SK-N-SH (cell line): ENCODE measurements around the gene CD164L2. TPM values are rescaled to one million over a fixed set of nuclear protein-coding genes. Genes with fewer than 3 reads are reported as not detected.

Source experiments
- CTCF ChIA-PET: fragments of 300-600, 350-600 bp; formaldehyde crosslinking; extraction: SDS; loops from one replicate; lab custom pipeline; 2021; lab: Yijun Ruan, JAX
- POLR2A ChIA-PET: fragments of 350-600 bp; sonication (Branson Sonifier 250); formaldehyde crosslinking; extraction: SDS; loops from one replicate; lab custom pipeline; 2020; ENCODE audit warnings: antibody characterized with exemption, inconsistent platforms; lab: Yijun Ruan, JAX
- DNase-seq: peaks from one replicate; pipeline ENCODE4 v3.0.0; 2012
- H2AFZ ChIP-seq: fragments of 200-600 bp; sonication (generic); 2 replicates; pipeline ENCODE4 v1.8.1; 2016; ENCODE audit warnings: antibody characterized with exemption, mild to moderate bottlenecking, low read depth
- H3F3A ChIP-seq: fragments of 200-600 bp; sonication (generic); replicated peaks from 2 replicates; pipeline ENCODE3; 2016; ENCODE audit warnings: antibody characterized with exemption, mild to moderate bottlenecking; ENCODE audit not compliant: insufficient read depth
- H3K27ac ChIP-seq, 2 experiments: fragments of 200-500 bp in 1 of 2; fragments of 200-600 bp in 1 of 2; sonication (Bioruptor generic) in 1 of 2; sonication (generic), shearing (Covaris generic) in 1 of 2; 2 replicates each; pipeline versions ENCODE4 v1.5.1 to v1.6.1; 2014 to 2016; ENCODE audit warnings: low read depth in 2 of 2, inconsistent platforms in 1 of 2, low read length in 1 of 2, mild to moderate bottlenecking in 1 of 2, mixed read lengths in 1 of 2
- H3K27me3 ChIP-seq: fragments of 200-600 bp; sonication (generic), shearing (Covaris generic); 2 replicates; pipeline ENCODE4 v1.6.1; 2016; ENCODE audit warnings: mixed run types; ENCODE audit not compliant: insufficient read depth
- H3K36me3 ChIP-seq, 2 experiments: fragments of 200-500 bp in 1 of 2; fragments of 200-600 bp in 1 of 2; sonication (Bioruptor generic) in 1 of 2; sonication (generic) in 1 of 2; replicated peaks in 1 of 2; 2 replicates each; pipeline versions ENCODE3 to v1.5.1; 2014 to 2016; ENCODE audit warnings: low read length in 1 of 2, mild to moderate bottlenecking in 1 of 2; ENCODE audit not compliant: insufficient read depth in 2 of 2, control insufficient read depth in 1 of 2
- H3K4me1 ChIP-seq, 2 experiments: fragments of 200-500 bp in 1 of 2; fragments of 200-600 bp in 1 of 2; sonication (Bioruptor generic) in 1 of 2; sonication (generic), shearing (Covaris generic) in 1 of 2; 2 replicates each; pipeline versions ENCODE4 v1.5.1 to v1.6.1; 2014 to 2016; ENCODE audit warnings: low read depth in 1 of 2, low read length in 1 of 2, mixed run types in 1 of 2; ENCODE audit not compliant: insufficient read depth in 2 of 2, control insufficient read depth in 1 of 2
- H3K4me2 ChIP-seq: fragments of 200-600 bp; sonication (generic), shearing (Covaris generic); 2 replicates; pipeline ENCODE4 v1.6.1; 2017; ENCODE audit warnings: mixed run types
- H3K4me3 ChIP-seq, 2 experiments: fragments of 200-500 bp in 1 of 2; fragments of 200-600 bp in 1 of 2; sonication (Bioruptor generic) in 1 of 2; sonication (generic), shearing (Covaris generic) in 1 of 2; 2 replicates each; pipeline versions ENCODE4 v1.5.1 to v1.8.1; 2014 to 2016; ENCODE audit warnings: low read depth in 2 of 2, inconsistent platforms in 1 of 2, low read length in 1 of 2, mild to moderate bottlenecking in 1 of 2, mixed read lengths in 1 of 2, moderate library complexity in 1 of 2
- H3K79me2 ChIP-seq: fragments of 200-600 bp; sonication (generic); 2 replicates; pipeline ENCODE4 v1.8.1; 2017; ENCODE audit warnings: mild to moderate bottlenecking; ENCODE audit not compliant: insufficient read depth
- H3K9ac ChIP-seq: fragments of 200-600 bp; sonication (generic); 2 replicates; pipeline ENCODE4 v1.6.1; 2017; ENCODE audit warnings: mixed run types
- H3K9me2 ChIP-seq: fragments of 200-600 bp; sonication (generic); 2 replicates; pipeline ENCODE4 v1.6.1; 2017; ENCODE audit warnings: mixed run types
- H3K9me3 ChIP-seq: fragments of 200-600 bp; sonication (generic); 2 replicates; pipeline ENCODE4 v1.6.1; 2017; ENCODE audit warnings: mixed run types, mild to moderate bottlenecking, moderate library complexity
- H4K20me1 ChIP-seq: fragments of 200-600 bp; sonication (generic); 2 replicates; pipeline ENCODE4 v1.6.1; 2017; ENCODE audit warnings: mild to moderate bottlenecking, mixed run types; ENCODE audit not compliant: insufficient read depth
- EZH2phosphoT487 ChIP-seq: fragments of 200-600 bp; sonication (generic); IDR thresholded peaks from 2 replicates; pipeline ENCODE4 v1.6.1; 2017; ENCODE audit warnings: low read depth, mixed run types, mild to moderate bottlenecking, antibody characterized with exemption, moderate library complexity, borderline replicate concordance
- FOSL2 ChIP-seq: IDR thresholded peaks from 2 replicates; pipeline ENCODE4 v1.4.0; 2012; ENCODE audit warnings: low read depth, mild to moderate bottlenecking, moderate library complexity, borderline replicate concordance
- FOXJ3 ChIP-seq: sonication (generic); formaldehyde crosslinking; IDR thresholded peaks from 2 replicates; pipeline ENCODE4 v1.5.1; 2020; ENCODE audit warnings: mild to moderate bottlenecking, missing genetic modification reagents
- JUND ChIP-seq: IDR thresholded peaks from 2 replicates; pipeline ENCODE4 v1.4.0; 2012
- MAX ChIP-seq: IDR thresholded peaks from 2 replicates; pipeline ENCODE4 v1.4.0; 2012; ENCODE audit warnings: low read depth
- MEF2A ChIP-seq: IDR thresholded peaks from 2 replicates; pipeline ENCODE4 v1.4.0; 2012; ENCODE audit warnings: low read depth, borderline replicate concordance
- MXI1 ChIP-seq: IDR thresholded peaks from 2 replicates; pipeline ENCODE4 v1.6.1; 2012; ENCODE audit warnings: mild to moderate bottlenecking, low read depth, low read length, improper control_type of control experiment
- NFIC ChIP-seq: IDR thresholded peaks from 2 replicates; pipeline ENCODE4 v1.4.0; 2012; ENCODE audit warnings: borderline replicate concordance
- NRF1 ChIP-seq: IDR thresholded peaks from 2 replicates; pipeline ENCODE4 v1.6.1; 2012; ENCODE audit warnings: low read depth, mild to moderate bottlenecking, low read length
- PBX3 ChIP-seq: IDR thresholded peaks from 2 replicates; pipeline ENCODE4; 2012
- POLR2AphosphoS5 ChIP-seq: IDR thresholded peaks from 2 replicates; pipeline ENCODE4 v1.6.1; 2012; ENCODE audit warnings: low read depth, low read length
- RAD21 ChIP-seq: IDR thresholded peaks from 2 replicates; pipeline ENCODE4 v1.6.1; 2012; ENCODE audit warnings: mild to moderate bottlenecking, low read length
- RFX5 ChIP-seq: IDR thresholded peaks from 2 replicates; pipeline ENCODE4 v1.6.1; 2012; ENCODE audit warnings: mild to moderate bottlenecking, improper control_type of control experiment, low read length
- RXRA ChIP-seq: IDR thresholded peaks from 2 replicates; pipeline ENCODE4 v1.4.0; 2012; ENCODE audit warnings: low read depth, mild to moderate bottlenecking, borderline replicate concordance
- TCF12 ChIP-seq: IDR thresholded peaks from 2 replicates; pipeline ENCODE4 v1.4.0; 2012
- TEAD4 ChIP-seq: IDR thresholded peaks from 2 replicates; pipeline ENCODE4 v1.4.0; 2012; ENCODE audit warnings: mild to moderate bottlenecking, borderline replicate concordance; ENCODE audit not compliant: insufficient read depth
- USF2 ChIP-seq: fragments of 150-350 bp; IDR thresholded peaks from 2 replicates; pipeline ENCODE4 v1.6.1; 2017; ENCODE audit warnings: antibody characterized with exemption, low read length, low read depth, borderline replicate concordance
- WGBS: methylation state at CpG from one replicate; pipeline ENCODE4 v1.1.6; 2017; ENCODE audit warnings: low lambda C conversion rate; 5-methylcytosine and 5-hydroxymethylcytosine counted together
- polyA plus RNA-seq, 3 experiments: library from polyadenylated mRNA; depleted of rRNA; stranded (reverse); fragments of >200 nt; gene quantifications; 2 replicates each; pipeline ENCODE4 v1.2.3, GENCODE V29; 2012
- TF ChIP-seq, protein P1 (sequence below): fragments of 200-600 bp; sonication (generic); IDR thresholded peaks from 2 replicates; pipeline ENCODE4 v1.6.1; 2017; ENCODE audit warnings: antibody characterized with exemption, mild to moderate bottlenecking, moderate library complexity
- TF ChIP-seq, protein P2 (sequence below): IDR thresholded peaks from 2 replicates; pipeline ENCODE4 v1.4.0; 2012; ENCODE audit warnings: low read depth, borderline replicate concordance

Gene CD164L2
- polyA plus RNA-seq, 1 of the 3 experiments (the other 2 are of a cell fraction), result 0.05 TPM

- no peaks in the 10 kb centered on the region for H4K20me1 ChIP-seq
- H3K4me2 ChIP-seq, result peak within 1 kb of the TSS; percentile 65
- TF ChIP-seq, protein P1, sequence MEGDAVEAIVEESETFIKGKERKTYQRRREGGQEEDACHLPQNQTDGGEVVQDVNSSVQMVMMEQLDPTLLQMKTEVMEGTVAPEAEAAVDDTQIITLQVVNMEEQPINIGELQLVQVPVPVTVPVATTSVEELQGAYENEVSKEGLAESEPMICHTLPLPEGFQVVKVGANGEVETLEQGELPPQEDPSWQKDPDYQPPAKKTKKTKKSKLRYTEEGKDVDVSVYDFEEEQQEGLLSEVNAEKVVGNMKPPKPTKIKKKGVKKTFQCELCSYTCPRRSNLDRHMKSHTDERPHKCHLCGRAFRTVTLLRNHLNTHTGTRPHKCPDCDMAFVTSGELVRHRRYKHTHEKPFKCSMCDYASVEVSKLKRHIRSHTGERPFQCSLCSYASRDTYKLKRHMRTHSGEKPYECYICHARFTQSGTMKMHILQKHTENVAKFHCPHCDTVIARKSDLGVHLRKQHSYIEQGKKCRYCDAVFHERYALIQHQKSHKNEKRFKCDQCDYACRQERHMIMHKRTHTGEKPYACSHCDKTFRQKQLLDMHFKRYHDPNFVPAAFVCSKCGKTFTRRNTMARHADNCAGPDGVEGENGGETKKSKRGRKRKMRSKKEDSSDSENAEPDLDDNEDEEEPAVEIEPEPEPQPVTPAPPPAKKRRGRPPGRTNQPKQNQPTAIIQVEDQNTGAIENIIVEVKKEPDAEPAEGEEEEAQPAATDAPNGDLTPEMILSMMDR, result no peak
- TF ChIP-seq MAX (no peak), FOSL2 (peak; percentile 43; the same call in 1 of the 2 replicates), NRF1 (no peak), POLR2AphosphoS5 (no peak), EZH2phosphoT487 (no peak), FOXJ3 (CRISPR knock-in tag) (no peak), JUND (peak; percentile 24; the same call in 1 of the 2 replicates)
- peak; percentile 59 for DNase-seq
- no peaks in the 10 kb centered on the region for H3K9me3 ChIP-seq
- ChIA-PET POLR2A (no interaction called here), CTCF (interaction anchor here (0.6 to 2.7 kb wide), 9 partner anchors 8 to 58 kb away, joined by 3 to 14 read pairs (median 5); no protein-coding TSS in a partner anchor)
- no peaks in the 10 kb centered on the region for H3K27me3 ChIP-seq
- peak within 1 kb of the TSS; percentile 56; the same call in 1 of the 2 replicates for H2AFZ ChIP-seq
- H3K9ac ChIP-seq, result no peak within 1 kb of the TSS
- H3K4me1 ChIP-seq, result peaks cover 0 to 8% of the 10 kb centered on the region in 2 experiments; a peak in 2 of 4 replicates
- no peaks in the 10 kb centered on the region for H3K79me2 ChIP-seq
- H3K4me3 ChIP-seq, result no peak within 1 kb of the TSS
- no peaks in the 10 kb centered on the region for H3K9me2 ChIP-seq
- no peaks in the 10 kb centered on the region for H3K36me3 ChIP-seq
- no peak within 1 kb of the TSS for H3K27ac ChIP-seq
- WGBS, result 50% methylated on average over 6 of the region's 22 CpGs
- H3F3A ChIP-seq, result no peaks in the 10 kb centered on the region
Observed at GRCh38 chr1:27341525-27342252, 41.4 kb downstream of the CD164L2 start, which contains the start of gene SYTL1. Gene SYTL1, plus strand, starts transcription at chr1:27342022. Its CDS starts 3,313 bp downstream, at chr1:27345335.

DNA sequence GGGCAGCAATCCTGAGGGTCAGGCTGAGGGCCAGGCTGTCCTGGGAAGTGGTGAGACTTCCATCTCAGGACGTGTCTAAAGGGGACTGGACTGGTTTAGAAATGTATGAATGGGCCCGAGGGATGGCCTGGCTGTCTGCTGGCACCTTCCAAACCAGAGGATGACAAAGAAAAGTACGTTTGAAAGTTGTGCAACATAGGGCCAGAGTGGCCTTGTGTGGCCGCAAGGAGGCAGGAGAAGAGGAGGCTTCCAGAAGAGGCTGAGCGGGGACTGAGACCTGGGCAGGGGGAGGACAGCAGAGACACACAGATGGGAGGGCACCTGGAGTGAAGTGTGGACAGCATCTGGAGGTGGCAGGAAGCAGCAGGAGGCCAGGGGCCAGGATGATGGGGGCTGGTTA lies 43.9 kb downstream of the CD164L2 start:
- Histone ChIP-seq H3K27me3 (no peaks in the 10 kb centered on the region), H4K20me1 (no peaks in the 10 kb centered on the region), H3K4me1 (peaks cover 0 to 8% of the 10 kb centered on the region in 2 experiments; a peak in 2 of 4 replicates), H3K9me2 (no peaks in the 10 kb centered on the region), H3K36me3 (peaks cover 0 to 17% of the 10 kb centered on the region in 2 experiments), H3F3A (no peaks in the 10 kb centered on the region), H3K27ac (no peak overlapping the region), H3K79me2 (no peaks in the 10 kb centered on the region), H3K9me3 (no peaks in the 10 kb centered on the region), H3K4me2 (no peak overlapping the region), H3K4me3 (no peak overlapping the region), H2AFZ (no peak overlapping the region), H3K9ac (no peak overlapping the region)
- DNase-seq, result no peak
- WGBS, result 86% methylated on average over 5 of the region's 5 CpGs
- ChIA-PET POLR2A (no interaction called here), CTCF (interaction anchor here (1.1 to 1.8 kb wide), 4 partner anchors 10 to 50 kb away, joined by 3 to 5 read pairs (median 4); no protein-coding TSS in a partner anchor)
- TF ChIP-seq RAD21 (no peak), MXI1 (no peak), USF2 (no peak), FOXJ3 (CRISPR knock-in tag) (no peak), RXRA (no peak), RFX5 (no peak), TEAD4 (no peak), TCF12 (no peak), PBX3 (no peak), EZH2phosphoT487 (no peak), NFIC (no peak), MEF2A (no peak)
- TF ChIP-seq, protein P2, sequence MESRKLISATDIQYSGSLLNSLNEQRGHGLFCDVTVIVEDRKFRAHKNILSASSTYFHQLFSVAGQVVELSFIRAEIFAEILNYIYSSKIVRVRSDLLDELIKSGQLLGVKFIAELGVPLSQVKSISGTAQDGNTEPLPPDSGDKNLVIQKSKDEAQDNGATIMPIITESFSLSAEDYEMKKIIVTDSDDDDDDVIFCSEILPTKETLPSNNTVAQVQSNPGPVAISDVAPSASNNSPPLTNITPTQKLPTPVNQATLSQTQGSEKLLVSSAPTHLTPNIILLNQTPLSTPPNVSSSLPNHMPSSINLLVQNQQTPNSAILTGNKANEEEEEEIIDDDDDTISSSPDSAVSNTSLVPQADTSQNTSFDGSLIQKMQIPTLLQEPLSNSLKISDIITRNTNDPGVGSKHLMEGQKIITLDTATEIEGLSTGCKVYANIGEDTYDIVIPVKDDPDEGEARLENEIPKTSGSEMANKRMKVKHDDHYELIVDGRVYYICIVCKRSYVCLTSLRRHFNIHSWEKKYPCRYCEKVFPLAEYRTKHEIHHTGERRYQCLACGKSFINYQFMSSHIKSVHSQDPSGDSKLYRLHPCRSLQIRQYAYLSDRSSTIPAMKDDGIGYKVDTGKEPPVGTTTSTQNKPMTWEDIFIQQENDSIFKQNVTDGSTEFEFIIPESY, result no peak
